Activated T-helper 17 cell treated with anti-CD3 and anti-CD28 coated beads, Interleukin-2, amount 50 U/mL, for 72 hours (primary cell): ENCODE data around the gene MIX23. TPM values are rescaled to one million over a fixed set of nuclear protein-coding genes. Genes with fewer than 3 reads are reported as not detected.
"Not testable (repeated sequence)": the region's sequence is repeated elsewhere in the genome, so short reads cannot be mapped to it uniquely, and the experiment has no call there.

ENCODE experiments used
- ATAC-seq: fragments of 150-1000 bp; cut with Tn5 transposase; replicated peaks from 2 replicates; pipeline ENCODE4 v1.10.0; 2021; ENCODE audit warnings: mild to moderate bottlenecking, moderate library complexity
- H3K27ac Mint-ChIP-seq: one replicate; pipeline ENCODE4 v1.8.0; 2022; ENCODE audit warnings: mixed read lengths
- H3K27me3 Mint-ChIP-seq: one replicate; pipeline ENCODE4 v1.8.0; 2022; ENCODE audit warnings: mixed read lengths
- H3K36me3 Mint-ChIP-seq: one replicate; pipeline ENCODE4 v1.8.0; 2022; ENCODE audit warnings: low read depth, mild to moderate bottlenecking, mixed read lengths
- H3K4me1 Mint-ChIP-seq: one replicate; pipeline ENCODE4 v1.8.0; 2022; ENCODE audit warnings: mixed read lengths
- H3K4me3 Mint-ChIP-seq: one replicate; pipeline ENCODE4 v1.8.0; 2022; ENCODE audit warnings: mild to moderate bottlenecking, mixed read lengths
- H3K9me3 Mint-ChIP-seq: one replicate; pipeline ENCODE4 v1.8.0; 2022; ENCODE audit warnings: mixed read lengths
- total RNA-seq, 2 donors: library from RNA; stranded (reverse); gene quantifications; one replicate each; pipeline ENCODE4 v1.2.3, GENCODE V29; 2022

MIX23 gene
- total RNA-seq, 2 donors from 2014 or later, result 59.7 to 97.8 TPM

GRCh38 chr3:122377975-122378374 lies 5.1 kb downstream of the MIX23 start:
- no peak for ATAC-seq
- Mint-ChIP-seq H3K4me1 (peaks cover 10% of the 10 kb centered on the region), H3K4me3 (no peak overlapping the region), H3K36me3 (peaks cover 58% of the 10 kb centered on the region), H3K9me3 (no peaks in the 10 kb centered on the region), H3K27me3 (no peaks in the 10 kb centered on the region), H3K27ac (no peak overlapping the region)

GRCh38 chr3:122374034-122374433 lies 9.0 kb downstream of the MIX23 start:
- peaks cover 74% of the 10 kb centered on the region for H3K36me3 Mint-ChIP-seq
- H3K9me3 Mint-ChIP-seq, result no peaks in the 10 kb centered on the region
- ATAC-seq, result no peak
- H3K4me3 Mint-ChIP-seq, result no peak overlapping the region
- H3K27me3 Mint-ChIP-seq, result no peaks in the 10 kb centered on the region
- peaks cover 4% of the 10 kb centered on the region for H3K4me1 Mint-ChIP-seq
- peak overlapping the region; percentile 3 for H3K27ac Mint-ChIP-seq

- Mint-ChIP-seq H3K27me3 (no peaks in the 10 kb centered on the region), H3K4me3 (peak overlapping the region; percentile 59), H3K9me3 (no peaks in the 10 kb centered on the region), H3K4me1 (peaks cover 17% of the 10 kb centered on the region), H3K27ac (peak overlapping the region; percentile 92), H3K36me3 (peaks cover 100% of the 10 kb centered on the region)
- peak; percentile 62 for ATAC-seq
These were observed 16.7 kb downstream of the MIX23 start for GRCh38 chr3:122366379-122366749.

- H3K4me1 Mint-ChIP-seq, result peaks cover 17% of the 10 kb centered on the region
- H3K27me3 Mint-ChIP-seq, H3K9me3 Mint-ChIP-seq: not testable (repeated sequence)
- H3K4me3 Mint-ChIP-seq, result peak overlapping the region; percentile 59
- peak overlapping the region; percentile 92 for H3K27ac Mint-ChIP-seq
- peaks cover 97% of the 10 kb centered on the region for H3K36me3 Mint-ChIP-seq
- peak; percentile 84 for ATAC-seq
These were observed 17.3 kb downstream of the MIX23 start for GRCh38 chr3:122365582-122366378.

GRCh38 chr3:122365073-122365472 lies 18.0 kb downstream of the MIX23 start:
- peaks cover 17% of the 10 kb centered on the region for H3K4me1 Mint-ChIP-seq
- ATAC-seq, result peak; percentile 78
- no peaks in the 10 kb centered on the region for H3K27me3 Mint-ChIP-seq
- H3K9me3 Mint-ChIP-seq, result no peaks in the 10 kb centered on the region
- H3K36me3 Mint-ChIP-seq, result peaks cover 95% of the 10 kb centered on the region
- H3K4me3 Mint-ChIP-seq, result peak overlapping the region; percentile 59
- peak overlapping the region; percentile 92 for H3K27ac Mint-ChIP-seq

- Mint-ChIP-seq H3K27me3 (no peaks in the 10 kb centered on the region), H3K4me3 (peak overlapping the region; percentile 59)
These were observed 18.5 kb downstream of the MIX23 start for GRCh38 chr3:122364490-122364889.

GRCh38 chr3:122362026-122362425 lies 21.0 kb downstream of the MIX23 start:
- Mint-ChIP-seq H3K27me3 (no peaks in the 10 kb centered on the region), H3K27ac (no peak overlapping the region), H3K9me3 (no peaks in the 10 kb centered on the region), H3K36me3 (peaks cover 91% of the 10 kb centered on the region), H3K4me3 (no peak overlapping the region), H3K4me1 (peaks cover 11% of the 10 kb centered on the region)
- no peak for ATAC-seq

More at GRCh38 chr3:122364490-122364889, 18.5 kb downstream of the MIX23 start:
- peak; percentile 33 for ATAC-seq
- Mint-ChIP-seq H3K9me3 (no peaks in the 10 kb centered on the region), H3K4me1 (peaks cover 17% of the 10 kb centered on the region), H3K36me3 (peaks cover 93% of the 10 kb centered on the region), H3K27ac (peak overlapping the region; percentile 92)

GRCh38 chr3:122358703-122359032 lies 24.4 kb downstream of the MIX23 start:
- no peaks in the 10 kb centered on the region for H3K27me3 Mint-ChIP-seq
- H3K27ac Mint-ChIP-seq, result no peak overlapping the region
- H3K9me3 Mint-ChIP-seq, result no peaks in the 10 kb centered on the region
- peaks cover 60% of the 10 kb centered on the region for H3K36me3 Mint-ChIP-seq
- H3K4me3 Mint-ChIP-seq, result no peak overlapping the region
- ATAC-seq, result no peak
- no peaks in the 10 kb centered on the region for H3K4me1 Mint-ChIP-seq

GRCh38 chr3:122357828-122358702 lies 25.0 kb downstream of the MIX23 start:
- H3K27me3 Mint-ChIP-seq, result no peaks in the 10 kb centered on the region
- H3K4me1 Mint-ChIP-seq, result no peaks in the 10 kb centered on the region
- ATAC-seq, result no peak
- H3K9me3 Mint-ChIP-seq, result no peaks in the 10 kb centered on the region
- H3K36me3 Mint-ChIP-seq, result peaks cover 54% of the 10 kb centered on the region
- H3K4me3 Mint-ChIP-seq, result no peak overlapping the region
- no peak overlapping the region for H3K27ac Mint-ChIP-seq

GRCh38 chr3:122356402-122356801 lies 26.6 kb downstream of the MIX23 start:
- Mint-ChIP-seq H3K27me3 (no peaks in the 10 kb centered on the region), H3K36me3 (peaks cover 37% of the 10 kb centered on the region), H3K27ac (no peak overlapping the region), H3K9me3 (no peaks in the 10 kb centered on the region), H3K4me1 (no peaks in the 10 kb centered on the region), H3K4me3 (no peak overlapping the region)
- no peak for ATAC-seq

- peaks cover 34% of the 10 kb centered on the region for H3K36me3 Mint-ChIP-seq
- H3K4me3 Mint-ChIP-seq, result no peak overlapping the region
- no peaks in the 10 kb centered on the region for H3K27me3 Mint-ChIP-seq
- no peaks in the 10 kb centered on the region for H3K9me3 Mint-ChIP-seq
- H3K27ac Mint-ChIP-seq, result no peak overlapping the region
- H3K4me1 Mint-ChIP-seq, result no peaks in the 10 kb centered on the region
- no peak for ATAC-seq
These were observed 27.4 kb downstream of the MIX23 start for GRCh38 chr3:122355612-122356011.

- Mint-ChIP-seq H3K27ac (no peak overlapping the region), H3K9me3 (no peaks in the 10 kb centered on the region), H3K36me3 (peaks cover 21% of the 10 kb centered on the region), H3K4me3 (no peak overlapping the region), H3K27me3 (no peaks in the 10 kb centered on the region), H3K4me1 (no peaks in the 10 kb centered on the region)
- ATAC-seq, result no peak
These were observed 29.1 kb downstream of the MIX23 start for GRCh38 chr3:122353893-122354401.

- no peak overlapping the region for H3K4me3 Mint-ChIP-seq
- no peak overlapping the region for H3K27ac Mint-ChIP-seq
- H3K9me3 Mint-ChIP-seq, result no peaks in the 10 kb centered on the region
- ATAC-seq, result no peak
- H3K4me1 Mint-ChIP-seq, result no peaks in the 10 kb centered on the region
- no peaks in the 10 kb centered on the region for H3K27me3 Mint-ChIP-seq
- H3K36me3 Mint-ChIP-seq, result peaks cover 14% of the 10 kb centered on the region
These were observed 29.8 kb downstream of the MIX23 start for GRCh38 chr3:122353215-122353614.

GRCh38 chr3:122351612-122352011 lies 31.4 kb downstream of the MIX23 start:
- Mint-ChIP-seq H3K27ac (no peak overlapping the region), H3K9me3 (no peaks in the 10 kb centered on the region), H3K4me3 (no peak overlapping the region), H3K36me3 (no peaks in the 10 kb centered on the region), H3K4me1 (no peaks in the 10 kb centered on the region), H3K27me3 (no peaks in the 10 kb centered on the region)
- ATAC-seq, result no peak
